Stomach smooth muscle (tissue), 2 donors: Measurements from ENCODE around the gene ZNF574.
A peak's percentile ranks its signal among the peaks of the same experiment; 100 is the strongest.

Experiments used
- H3K27ac ChIP-seq: one replicate; pipeline ENCODE4 v1.7.0; 2013; ENCODE audit warnings: mild to moderate bottlenecking, low read length, inconsistent platforms
- H3K27me3 ChIP-seq, 2 donors: one replicate each; pipeline ENCODE4 v1.7.0; 2013; ENCODE audit warnings: low read length in 2 of 2; ENCODE audit not compliant: insufficient read depth in 2 of 2, control insufficient read depth in 1 of 2
- H3K36me3 ChIP-seq, 2 donors: one replicate each; pipeline ENCODE4 v1.7.0; 2013; ENCODE audit warnings: low read length in 2 of 2; ENCODE audit not compliant: control insufficient read depth in 2 of 2, insufficient read depth in 2 of 2
- H3K4me1 ChIP-seq: one replicate; pipeline ENCODE4 v1.7.0; 2013; ENCODE audit warnings: low read length; ENCODE audit not compliant: control insufficient read depth, insufficient read depth
- H3K4me3 ChIP-seq, 2 donors: one replicate each; pipeline ENCODE4 v1.7.0; 2013; ENCODE audit warnings: low read length in 2 of 2
- H3K9ac ChIP-seq, 2 donors: one replicate each; pipeline ENCODE4 v1.7.0; 2013; ENCODE audit warnings: low read length in 2 of 2, mild to moderate bottlenecking in 1 of 2
- H3K9me3 ChIP-seq, 2 donors: one replicate each; pipeline ENCODE4 v1.7.0; 2013; ENCODE audit warnings: low read length in 2 of 2; ENCODE audit not compliant: control insufficient read depth in 2 of 2
- donor health status: healthy.
- donor health status: Pancreatic carcinoma.

Gene ZNF574

DNA sequence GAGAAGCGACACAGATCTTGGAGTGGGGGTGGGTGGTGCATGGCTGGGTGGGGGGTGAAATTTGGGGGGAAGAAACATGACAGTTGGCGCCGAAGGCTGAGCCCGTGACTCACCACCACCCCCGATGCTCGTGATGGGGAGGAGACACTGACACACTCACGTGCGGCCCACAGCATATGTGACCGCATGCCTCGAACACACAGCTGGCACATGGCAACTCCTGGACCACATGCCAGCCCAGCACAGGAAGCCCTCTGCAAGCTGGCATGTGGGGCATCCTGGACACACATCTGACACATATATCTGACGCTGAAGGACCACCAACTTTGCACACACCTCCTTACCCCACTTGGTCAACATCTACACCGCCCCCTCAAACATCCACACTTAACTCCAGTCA is 4.7 kb upstream of the ZNF574 start:
- Histone ChIP-seq H3K36me3 (peaks cover 0 to 2% of the 10 kb centered on the region in 2 donors), H3K9me3 (no peaks in the 10 kb centered on the region), H3K4me1 (peaks cover 27% of the 10 kb centered on the region), H3K4me3 (no peak overlapping the region), H3K9ac (no peak overlapping the region), H3K27ac (no peak overlapping the region), H3K27me3 (no peaks in the 10 kb centered on the region)

DNA sequence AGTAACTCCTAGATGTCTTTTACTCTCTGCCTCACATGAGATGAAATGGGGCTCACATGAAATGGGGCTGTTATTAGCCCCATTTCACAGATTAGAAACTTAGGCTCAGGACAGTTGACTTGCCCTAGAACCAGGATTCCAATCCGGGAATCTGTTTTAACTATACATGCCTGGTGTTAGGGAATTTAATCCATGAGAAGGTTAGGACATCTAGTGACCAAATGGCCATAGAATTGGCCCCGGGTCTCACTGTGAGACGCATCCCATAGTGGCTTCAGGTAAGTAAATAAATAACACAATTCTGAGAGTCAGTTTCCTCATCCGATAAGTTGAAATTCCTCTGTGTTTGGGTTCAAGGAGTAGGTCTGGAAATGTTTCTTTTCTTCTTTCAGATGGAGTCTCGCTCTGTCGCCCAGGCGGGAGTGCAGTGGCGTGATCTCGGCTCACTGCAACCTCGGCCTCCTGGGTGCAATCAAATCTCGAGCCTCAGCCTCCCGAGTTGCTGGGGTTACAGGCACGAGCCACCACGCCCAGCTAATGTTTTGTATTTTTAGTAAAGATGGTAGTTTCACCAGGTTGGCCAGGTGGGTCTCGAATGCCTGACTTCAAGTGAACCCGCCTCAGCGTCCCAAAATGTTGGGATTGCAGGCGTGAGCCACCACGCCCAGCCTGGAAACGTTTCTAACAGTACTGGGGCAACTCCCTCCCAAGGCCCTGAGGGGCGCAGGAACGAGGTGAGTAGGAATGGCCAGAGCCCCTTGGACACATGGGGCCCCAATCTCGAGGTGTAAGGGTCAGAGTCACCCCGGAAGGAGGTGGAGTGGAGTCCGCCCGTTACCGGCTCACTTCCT is 1.2 kb upstream of the ZNF574 start:
- Histone ChIP-seq H3K9me3 (no peaks in the 10 kb centered on the region), H3K36me3 (peaks cover 3 to 14% of the 10 kb centered on the region in 2 donors), H3K4me3 (peak overlapping the region; percentile 91 to 96), H3K27me3 (no peaks in the 10 kb centered on the region), H3K4me1 (peaks cover 27% of the 10 kb centered on the region), H3K27ac (peak overlapping the region; percentile 99), H3K9ac (peak overlapping the region; percentile 99 to 100)

DNA sequence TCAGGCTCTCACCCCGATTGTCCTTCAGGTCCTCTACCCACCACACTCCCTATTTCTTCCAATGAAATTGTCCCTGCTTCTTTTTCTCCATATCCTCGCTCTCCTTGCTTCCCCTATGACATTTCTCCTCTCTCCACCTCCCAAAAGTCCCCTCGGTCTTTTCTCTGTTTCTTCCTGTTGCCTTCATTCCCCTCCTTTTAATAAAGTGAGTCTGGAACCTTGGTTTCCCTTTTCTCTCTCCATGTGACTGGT is 676 bp upstream of the ZNF574 start:
- Histone ChIP-seq H3K9ac (peak overlapping the region; percentile 99 to 100), H3K27me3 (no peaks in the 10 kb centered on the region), H3K4me3 (peak overlapping the region; percentile 91 to 96), H3K36me3 (peaks cover 9 to 19% of the 10 kb centered on the region in 2 donors), H3K4me1 (peaks cover 25% of the 10 kb centered on the region), H3K27ac (peak overlapping the region; percentile 99), H3K9me3 (no peaks in the 10 kb centered on the region)

DNA sequence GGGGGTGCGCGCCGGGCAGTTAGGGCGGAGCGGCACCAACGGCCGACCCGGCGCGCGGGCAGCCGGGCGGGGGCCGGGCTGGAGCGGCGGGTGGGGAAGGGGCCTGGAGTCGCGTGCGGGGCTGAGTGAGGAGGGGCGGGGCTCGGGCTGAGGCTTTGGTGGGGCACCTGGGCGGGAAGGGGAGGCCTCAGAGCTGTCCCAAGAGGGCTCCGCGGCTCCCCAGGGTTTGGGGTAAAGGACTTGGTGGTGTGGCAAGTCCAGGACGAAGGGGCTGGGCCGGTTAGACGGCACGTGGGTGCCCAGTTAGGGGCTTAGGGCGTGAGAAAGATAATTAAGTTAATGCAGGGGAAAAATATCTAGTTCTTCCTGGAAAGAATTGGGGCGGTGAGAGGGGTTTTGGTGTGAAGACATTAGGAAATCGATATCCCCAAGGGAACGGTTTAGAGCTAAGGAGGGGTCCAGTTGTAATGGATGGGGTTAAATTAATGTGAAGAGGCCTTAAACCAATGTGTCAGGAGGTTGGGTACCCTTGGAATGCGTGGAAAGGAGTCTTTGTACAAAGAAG is 496 bp downstream of the ZNF574 start:
- Histone ChIP-seq H3K27me3 (no peaks in the 10 kb centered on the region), H3K36me3 (peaks cover 20 to 31% of the 10 kb centered on the region in 2 donors), H3K27ac (peak overlapping the region; percentile 46)

DNA sequence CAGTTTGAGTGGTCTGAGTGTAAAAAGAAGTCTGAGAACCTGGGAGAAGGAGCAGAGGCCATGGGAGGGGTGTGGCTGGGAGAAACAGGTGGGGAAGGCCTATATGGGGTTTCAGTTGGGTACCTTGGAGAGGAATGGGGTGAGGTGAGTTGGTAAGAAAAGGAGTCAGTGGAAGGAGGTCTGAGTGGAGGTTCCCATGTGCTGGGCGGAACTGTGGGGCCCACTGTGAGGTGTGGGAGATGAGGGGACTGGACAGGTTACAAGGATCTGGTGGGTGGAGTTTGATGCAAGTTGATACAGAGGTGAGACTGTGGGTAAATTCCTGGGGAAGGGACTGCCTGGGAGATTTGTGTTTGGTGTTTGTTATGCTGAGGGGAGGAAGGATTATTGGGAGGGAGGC is 2.1 kb downstream of the ZNF574 start:
- Histone ChIP-seq H3K4me3 (no peak overlapping the region), H3K36me3 (peaks cover 20 to 34% of the 10 kb centered on the region in 2 donors), H3K27me3 (no peaks in the 10 kb centered on the region), H3K9ac (peak overlapping the region in 1 of 2 donors; percentile 92), H3K9me3 (no peaks in the 10 kb centered on the region), H3K4me1 (peaks cover 19% of the 10 kb centered on the region), H3K27ac (no peak overlapping the region)

More for the DNA sequence above, 496 bp downstream of the ZNF574 start:
- Histone ChIP-seq H3K4me3 (peak overlapping the region; percentile 78 to 91), H3K9me3 (no peaks in the 10 kb centered on the region), H3K4me1 (peaks cover 19% of the 10 kb centered on the region), H3K9ac (peak overlapping the region; percentile 91 to 92)

DNA sequence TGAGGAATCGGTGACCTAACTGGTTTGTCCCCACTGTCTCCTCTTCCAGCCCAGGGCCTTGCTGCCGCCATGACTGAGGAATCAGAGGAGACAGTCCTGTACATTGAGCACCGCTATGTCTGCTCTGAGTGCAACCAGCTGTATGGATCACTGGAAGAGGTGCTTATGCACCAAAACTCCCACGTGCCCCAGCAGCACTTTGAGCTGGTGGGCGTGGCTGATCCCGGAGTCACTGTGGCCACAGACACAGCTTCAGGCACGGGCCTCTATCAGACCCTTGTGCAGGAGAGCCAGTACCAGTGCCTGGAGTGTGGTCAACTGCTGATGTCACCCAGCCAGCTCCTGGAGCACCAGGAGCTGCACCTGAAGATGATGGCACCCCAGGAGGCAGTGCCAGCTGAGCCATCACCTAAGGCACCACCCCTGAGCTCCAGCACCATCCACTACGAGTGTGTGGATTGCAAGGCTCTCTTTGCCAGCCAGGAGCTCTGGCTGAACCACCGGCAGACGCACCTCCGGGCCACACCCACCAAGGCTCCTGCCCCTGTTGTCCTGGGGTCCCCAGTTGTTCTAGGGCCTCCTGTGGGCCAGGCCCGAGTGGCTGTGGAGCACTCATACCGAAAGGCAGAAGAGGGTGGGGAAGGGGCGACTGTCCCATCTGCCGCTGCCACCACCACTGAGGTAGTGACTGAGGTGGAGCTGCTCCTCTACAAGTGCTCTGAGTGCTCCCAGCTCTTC is 2.7 kb downstream of the ZNF574 start:
- H3K9ac ChIP-seq, result no peak overlapping the region
- no peaks in the 10 kb centered on the region for H3K27me3 ChIP-seq
- no peaks in the 10 kb centered on the region for H3K9me3 ChIP-seq
- no peak overlapping the region for H3K27ac ChIP-seq
- H3K4me1 ChIP-seq, result peaks cover 19% of the 10 kb centered on the region
- H3K4me3 ChIP-seq, result no peak overlapping the region
- peaks cover 20 to 37% of the 10 kb centered on the region in 2 donors for H3K36me3 ChIP-seq

DNA sequence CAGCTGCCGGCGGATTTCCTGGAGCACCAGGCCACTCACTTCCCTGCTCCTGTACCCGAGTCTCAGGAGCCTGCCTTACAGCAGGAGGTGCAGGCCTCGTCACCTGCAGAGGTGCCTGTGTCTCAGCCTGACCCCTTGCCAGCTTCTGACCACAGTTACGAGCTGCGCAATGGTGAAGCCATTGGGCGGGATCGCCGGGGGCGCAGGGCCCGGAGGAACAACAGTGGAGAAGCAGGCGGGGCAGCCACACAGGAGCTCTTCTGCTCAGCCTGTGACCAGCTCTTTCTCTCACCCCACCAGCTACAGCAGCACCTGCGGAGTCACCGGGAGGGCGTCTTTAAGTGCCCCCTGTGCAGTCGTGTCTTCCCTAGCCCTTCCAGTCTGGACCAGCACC is 3.3 kb downstream of the ZNF574 start:
- Histone ChIP-seq H3K9me3 (no peaks in the 10 kb centered on the region), H3K9ac (no peak overlapping the region), H3K27ac (no peak overlapping the region), H3K4me1 (peaks cover 19% of the 10 kb centered on the region), H3K27me3 (no peaks in the 10 kb centered on the region), H3K36me3 (peaks cover 20 to 39% of the 10 kb centered on the region in 2 donors), H3K4me3 (no peak overlapping the region)

DNA sequence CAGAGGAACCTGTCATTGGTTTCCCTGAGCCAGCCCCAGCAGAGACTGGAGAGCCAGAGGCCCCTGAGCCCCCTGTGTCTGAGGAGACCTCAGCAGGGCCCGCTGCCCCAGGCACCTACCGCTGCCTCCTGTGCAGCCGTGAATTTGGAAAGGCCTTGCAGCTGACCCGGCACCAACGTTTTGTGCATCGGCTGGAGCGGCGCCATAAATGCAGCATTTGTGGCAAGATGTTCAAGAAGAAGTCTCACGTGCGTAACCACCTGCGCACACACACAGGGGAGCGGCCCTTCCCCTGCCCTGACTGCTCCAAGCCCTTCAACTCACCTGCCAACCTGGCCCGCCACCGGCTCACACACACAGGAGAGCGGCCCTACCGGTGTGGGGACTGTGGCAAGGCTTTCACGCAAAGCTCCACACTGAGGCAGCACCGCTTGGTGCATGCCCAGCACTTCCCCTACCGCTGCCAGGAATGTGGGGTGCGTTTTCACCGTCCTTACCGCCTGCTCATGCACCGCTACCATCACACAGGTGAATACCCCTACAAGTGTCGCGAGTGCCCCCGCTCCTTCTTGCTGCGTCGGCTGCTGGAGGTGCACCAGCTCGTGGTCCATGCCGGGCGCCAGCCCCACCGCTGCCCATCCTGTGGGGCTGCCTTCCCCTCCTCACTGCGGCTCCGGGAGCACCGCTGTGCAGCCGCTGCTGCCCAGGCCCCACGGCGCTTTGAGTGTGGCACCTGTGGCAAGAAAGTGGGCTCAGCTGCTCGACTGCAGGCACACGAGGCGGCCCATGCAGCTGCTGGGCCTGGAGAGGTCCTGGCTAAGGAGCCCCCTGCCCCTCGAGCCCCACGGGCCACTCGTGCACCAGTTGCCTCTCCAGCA is 4.2 kb downstream of the ZNF574 start:
- no peak overlapping the region for H3K9ac ChIP-seq
- peaks cover 15% of the 10 kb centered on the region for H3K4me1 ChIP-seq
- no peak overlapping the region for H3K4me3 ChIP-seq
- H3K27me3 ChIP-seq, result no peaks in the 10 kb centered on the region
- peaks cover 20 to 39% of the 10 kb centered on the region in 2 donors for H3K36me3 ChIP-seq
- no peaks in the 10 kb centered on the region for H3K9me3 ChIP-seq
- no peak overlapping the region for H3K27ac ChIP-seq

DNA sequence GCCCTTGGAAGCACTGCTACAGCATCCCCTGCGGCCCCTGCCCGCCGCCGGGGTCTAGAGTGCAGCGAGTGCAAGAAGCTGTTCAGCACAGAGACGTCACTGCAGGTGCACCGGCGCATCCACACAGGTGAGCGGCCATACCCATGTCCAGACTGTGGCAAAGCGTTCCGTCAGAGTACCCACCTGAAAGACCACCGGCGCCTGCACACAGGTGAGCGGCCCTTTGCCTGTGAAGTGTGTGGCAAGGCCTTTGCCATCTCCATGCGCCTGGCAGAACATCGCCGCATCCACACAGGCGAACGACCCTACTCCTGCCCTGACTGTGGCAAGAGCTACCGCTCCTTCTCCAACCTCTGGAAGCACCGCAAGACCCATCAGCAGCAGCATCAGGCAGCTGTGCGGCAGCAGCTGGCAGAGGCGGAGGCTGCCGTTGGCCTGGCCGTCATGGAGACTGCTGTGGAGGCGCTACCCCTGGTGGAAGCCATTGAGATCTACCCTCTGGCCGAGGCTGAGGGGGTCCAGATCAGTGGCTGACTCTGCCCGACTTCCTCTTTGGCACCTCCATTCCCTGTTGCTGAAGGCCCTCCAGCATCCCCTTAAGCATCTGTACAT is 4.9 kb downstream of the ZNF574 start:
- H3K9me3 ChIP-seq, result no peaks in the 10 kb centered on the region
- H3K27me3 ChIP-seq, result no peaks in the 10 kb centered on the region
- peaks cover 13% of the 10 kb centered on the region for H3K4me1 ChIP-seq
- H3K27ac ChIP-seq, result no peak overlapping the region
- no peak overlapping the region for H3K9ac ChIP-seq
- H3K4me3 ChIP-seq, result no peak overlapping the region
- peaks cover 20 to 39% of the 10 kb centered on the region in 2 donors for H3K36me3 ChIP-seq
